ENCODE data around the gene PKDCC.

PKDCC gene

GRCh38 chr2:42091671-42092070 lies 43.9 kb downstream of the PKDCC start:
- no peak overlapping the region for H3K4me3 ChIP-seq (ENCODE audit: low read length)
- TF ChIP-seq, protein P1, sequence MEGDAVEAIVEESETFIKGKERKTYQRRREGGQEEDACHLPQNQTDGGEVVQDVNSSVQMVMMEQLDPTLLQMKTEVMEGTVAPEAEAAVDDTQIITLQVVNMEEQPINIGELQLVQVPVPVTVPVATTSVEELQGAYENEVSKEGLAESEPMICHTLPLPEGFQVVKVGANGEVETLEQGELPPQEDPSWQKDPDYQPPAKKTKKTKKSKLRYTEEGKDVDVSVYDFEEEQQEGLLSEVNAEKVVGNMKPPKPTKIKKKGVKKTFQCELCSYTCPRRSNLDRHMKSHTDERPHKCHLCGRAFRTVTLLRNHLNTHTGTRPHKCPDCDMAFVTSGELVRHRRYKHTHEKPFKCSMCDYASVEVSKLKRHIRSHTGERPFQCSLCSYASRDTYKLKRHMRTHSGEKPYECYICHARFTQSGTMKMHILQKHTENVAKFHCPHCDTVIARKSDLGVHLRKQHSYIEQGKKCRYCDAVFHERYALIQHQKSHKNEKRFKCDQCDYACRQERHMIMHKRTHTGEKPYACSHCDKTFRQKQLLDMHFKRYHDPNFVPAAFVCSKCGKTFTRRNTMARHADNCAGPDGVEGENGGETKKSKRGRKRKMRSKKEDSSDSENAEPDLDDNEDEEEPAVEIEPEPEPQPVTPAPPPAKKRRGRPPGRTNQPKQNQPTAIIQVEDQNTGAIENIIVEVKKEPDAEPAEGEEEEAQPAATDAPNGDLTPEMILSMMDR (IDR thresholded peaks at IDR 0.05; ENCODE audit: insufficient read depth, low read depth, low read length, missing control alignments), result no peak

DNA sequence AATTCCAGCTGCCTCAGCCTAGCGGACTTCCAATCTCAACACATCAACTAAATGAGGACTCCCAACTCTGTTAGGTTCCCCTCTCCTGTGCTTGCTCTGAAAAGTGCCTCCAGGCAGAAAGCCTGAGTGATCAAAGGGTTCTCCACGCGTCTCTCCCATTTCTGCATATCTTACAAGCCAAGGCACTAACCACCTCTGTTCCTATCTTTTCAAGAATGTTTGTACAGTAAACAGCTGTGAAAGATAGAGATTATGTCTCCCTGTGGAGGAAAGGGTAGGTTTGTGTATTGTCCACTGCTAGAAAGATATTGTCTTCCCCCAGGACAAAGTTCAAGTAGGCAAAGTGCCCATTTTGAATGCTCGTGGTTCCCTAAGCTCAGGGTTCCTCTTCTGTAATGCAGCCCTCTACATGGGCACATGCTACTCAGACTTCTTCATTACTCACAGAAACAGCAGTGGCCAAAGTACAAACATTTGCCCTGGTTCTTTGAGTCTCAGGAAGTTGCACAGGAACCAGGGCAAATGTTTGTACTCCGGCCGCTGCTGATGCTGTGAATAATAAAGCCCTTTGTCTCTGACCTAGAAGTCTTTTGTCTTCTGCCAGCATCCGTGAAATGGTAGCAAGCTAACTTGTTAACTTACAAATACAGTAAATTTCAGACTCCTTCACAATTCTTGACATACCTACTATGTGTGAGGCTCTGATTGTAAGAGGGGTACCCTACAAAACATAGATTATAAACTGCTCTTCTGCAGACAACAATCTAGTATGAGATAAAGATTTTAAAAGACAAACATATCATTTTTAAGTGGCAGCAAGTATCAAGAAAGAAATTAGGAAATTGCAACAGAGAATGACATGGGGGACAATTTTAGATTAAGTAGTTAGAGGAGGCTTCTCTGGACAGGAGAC lies 44.5 kb downstream of the PKDCC start:
- TF ChIP-seq, protein P1 (IDR thresholded peaks at IDR 0.05; ENCODE audit: insufficient read depth, low read depth, low read length, missing control alignments), result no peak
- DNase-seq (ENCODE audit: low read depth), result peak; percentile 29
- H3K4me3 ChIP-seq (ENCODE audit: low read length), result no peak overlapping the region

More at GRCh38 chr2:42091671-42092070, 43.9 kb downstream of the PKDCC start:
- DNase-seq (ENCODE audit: low read depth), result peak; percentile 52

GRCh38 chr2:42094114-42094513 lies 46.3 kb downstream of the PKDCC start:
- no peak for DNase-seq (ENCODE audit: low read depth)
- TF ChIP-seq, protein P1 (IDR thresholded peaks at IDR 0.05; ENCODE audit: insufficient read depth, low read depth, low read length, missing control alignments), result no peak
- no peak overlapping the region for H3K4me3 ChIP-seq (ENCODE audit: low read length)

GRCh38 chr2:42095923-42096408 lies 48.1 kb downstream of the PKDCC start:
- TF ChIP-seq, protein P1 (IDR thresholded peaks at IDR 0.05; ENCODE audit: insufficient read depth, low read depth, low read length, missing control alignments), result peak; percentile 78
- DNase-seq (ENCODE audit: low read depth), result peak; percentile 77
- no peak overlapping the region for H3K4me3 ChIP-seq (ENCODE audit: low read length)

GRCh38 chr2:42096869-42097591 lies 49.2 kb downstream of the PKDCC start:
- H3K4me3 ChIP-seq (ENCODE audit: low read length), result no peak overlapping the region
- DNase-seq (ENCODE audit: low read depth), result no peak
- TF ChIP-seq, protein P1 (IDR thresholded peaks at IDR 0.05; ENCODE audit: insufficient read depth, low read depth, low read length, missing control alignments), result no peak

- H3K4me3 ChIP-seq (ENCODE audit: low read length), result no peak overlapping the region
- TF ChIP-seq, protein P1 (IDR thresholded peaks at IDR 0.05; ENCODE audit: insufficient read depth, low read depth, low read length, missing control alignments), result no peak
- DNase-seq (ENCODE audit: low read depth), result no peak
These were observed 51.0 kb downstream of the PKDCC start for GRCh38 chr2:42098571-42099437.
